ENCODE measurements around the gene UFM1.

- TF ChIP-seq, protein P1, sequence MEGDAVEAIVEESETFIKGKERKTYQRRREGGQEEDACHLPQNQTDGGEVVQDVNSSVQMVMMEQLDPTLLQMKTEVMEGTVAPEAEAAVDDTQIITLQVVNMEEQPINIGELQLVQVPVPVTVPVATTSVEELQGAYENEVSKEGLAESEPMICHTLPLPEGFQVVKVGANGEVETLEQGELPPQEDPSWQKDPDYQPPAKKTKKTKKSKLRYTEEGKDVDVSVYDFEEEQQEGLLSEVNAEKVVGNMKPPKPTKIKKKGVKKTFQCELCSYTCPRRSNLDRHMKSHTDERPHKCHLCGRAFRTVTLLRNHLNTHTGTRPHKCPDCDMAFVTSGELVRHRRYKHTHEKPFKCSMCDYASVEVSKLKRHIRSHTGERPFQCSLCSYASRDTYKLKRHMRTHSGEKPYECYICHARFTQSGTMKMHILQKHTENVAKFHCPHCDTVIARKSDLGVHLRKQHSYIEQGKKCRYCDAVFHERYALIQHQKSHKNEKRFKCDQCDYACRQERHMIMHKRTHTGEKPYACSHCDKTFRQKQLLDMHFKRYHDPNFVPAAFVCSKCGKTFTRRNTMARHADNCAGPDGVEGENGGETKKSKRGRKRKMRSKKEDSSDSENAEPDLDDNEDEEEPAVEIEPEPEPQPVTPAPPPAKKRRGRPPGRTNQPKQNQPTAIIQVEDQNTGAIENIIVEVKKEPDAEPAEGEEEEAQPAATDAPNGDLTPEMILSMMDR (IDR thresholded peaks at IDR 0.05) = no peak
- TF ChIP-seq EZH2 (IDR thresholded peaks at IDR 0.05; ENCODE audit: borderline replicate concordance, insufficient read depth, low read depth, low read length, poor library complexity, severe bottlenecking) = no peak
Measured at GRCh38 chr13:38385153-38385891, 35.7 kb downstream of the UFM1 start.

Data from B cell (primary cell).